Erythroblast (primary cell): ENCODE results near the gene JADE1.

Experiments used
- GATA1 ChIP-seq: IDR thresholded peaks from 2 replicates; pipeline ENCODE4 v1.6.1; 2011; ENCODE audit warnings: low read depth, mild to moderate bottlenecking, control low read depth, low read length, moderate library complexity
- POLR2A ChIP-seq: IDR thresholded peaks from 2 replicates; pipeline ENCODE4 v1.6.1; 2011; ENCODE audit warnings: mild to moderate bottlenecking, low read length

GRCh38 chr4:128802680-128803628 lies 6.5 kb upstream of the JADE1 start:
- TF ChIP-seq POLR2A = no peak
- TF ChIP-seq GATA1 = no peak
